Ecto neural progenitor cell (in vitro differentiated cells): ENCODE data around the gene REC8.

Source experiments
- DNase-seq: peaks from one replicate; pipeline ENCODE4 v3.0.0-alpha.2; 2018; ENCODE audit warnings: low spot score

REC8 gene

GRCh38 chr14:24138396-24139271 is 33.2 kb upstream of the REC8 start:
- no peak for DNase-seq

- DNase-seq: no peak
Measured at GRCh38 chr14:24139272-24139934, 32.5 kb upstream of the REC8 start.

- DNase-seq: peak; percentile 100
Measured at GRCh38 chr14:24141097-24141880, 30.6 kb upstream of the REC8 start, which contains the start of gene EMC9. Gene EMC9 (minus strand): TSS chr14:24141591. CDS start chr14:24141304, 287 bp downstream.

- no peak for DNase-seq
Measured at GRCh38 chr14:24143511-24143910, 28.4 kb upstream of the REC8 start.

GRCh38 chr14:24144451-24144850 is 27.4 kb upstream of the REC8 start:
- no peak for DNase-seq

GRCh38 chr14:24145219-24145618 is 26.7 kb upstream of the REC8 start:
- no peak for DNase-seq

- DNase-seq: no peak
Measured at GRCh38 chr14:24145690-24146452, 26.0 kb upstream of the REC8 start.

GRCh38 chr14:24146453-24146977 is 25.4 kb upstream of the REC8 start, which contains the start of gene PSME2:
Gene PSME2 (minus strand): TSS chr14:24146610. CDS start chr14:24146581, 29 bp downstream.
- DNase-seq: peak; percentile 98

- DNase-seq: peak; percentile 96
Measured at GRCh38 chr14:24146978-24147760, 24.7 kb upstream of the REC8 start, which contains the start of gene RNF31. Gene RNF31 (plus strand): TSS chr14:24147498. CDS start chr14:24147699, 201 bp downstream.

- DNase-seq: no peak
Measured at GRCh38 chr14:24147761-24148428, 24.0 kb upstream of the REC8 start.

GRCh38 chr14:24149302-24149969 is 22.4 kb upstream of the REC8 start:
- no peak for DNase-seq

GRCh38 chr14:24150061-24150460 is 21.8 kb upstream of the REC8 start:
- no peak for DNase-seq

- DNase-seq: no peak
Measured at GRCh38 chr14:24150567-24150966, 21.3 kb upstream of the REC8 start.

- no peak for DNase-seq
Measured at GRCh38 chr14:24150993-24151392, 20.9 kb upstream of the REC8 start.

GRCh38 chr14:24151404-24152080 is 20.3 kb upstream of the REC8 start:
- no peak for DNase-seq

- DNase-seq: no peak
Measured at GRCh38 chr14:24155100-24155499, 16.8 kb upstream of the REC8 start.

- no peak for DNase-seq
Measured at GRCh38 chr14:24156840-24157239, 15.0 kb upstream of the REC8 start.

- no peak for DNase-seq
Measured at GRCh38 chr14:24157331-24157730, 14.5 kb upstream of the REC8 start.
